Stimulated activated naive CD8-positive, alpha-beta T cell treated with anti-CD3 and anti-CD28 coated beads, Interleukin-15, Interleukin-2, amounts not matched to agents 100 ng/mL and 50 ng/mL, for 24 hours (primary cell): ENCODE data around the gene AHDC1.

ENCODE experiments used
- H3K27ac Mint-ChIP-seq: one replicate; pipeline ENCODE4 v1.8.0; 2021; ENCODE audit warnings: mild to moderate bottlenecking, mixed read lengths
- H3K27me3 Mint-ChIP-seq: one replicate; pipeline ENCODE4 v1.8.0; 2021; ENCODE audit warnings: mixed read lengths
- H3K36me3 Mint-ChIP-seq: one replicate; pipeline ENCODE4 v1.8.0; 2021; ENCODE audit warnings: low read depth, mixed read lengths
- H3K4me1 Mint-ChIP-seq: one replicate; pipeline ENCODE4 v1.8.0; 2021; ENCODE audit warnings: low read depth, mixed read lengths
- H3K4me3 Mint-ChIP-seq: one replicate; pipeline ENCODE4 v1.8.0; 2021; ENCODE audit warnings: mild to moderate bottlenecking, mixed read lengths
- H3K9me3 Mint-ChIP-seq: one replicate; pipeline ENCODE4 v1.8.0; 2021; ENCODE audit warnings: mixed read lengths

Gene AHDC1

GRCh38 chr1:27572679-27573426 lies 31.1 kb downstream of the AHDC1 start:
- no peak overlapping the region for H3K4me3 Mint-ChIP-seq

GRCh38 chr1:27572019-27572678 lies 31.8 kb downstream of the AHDC1 start:
- Mint-ChIP-seq H3K4me3 (no peak overlapping the region), H3K27me3 (no peaks in the 10 kb centered on the region), H3K4me1 (peaks cover 35% of the 10 kb centered on the region), H3K27ac (no peak overlapping the region), H3K36me3 (no peaks in the 10 kb centered on the region), H3K9me3 (no peaks in the 10 kb centered on the region)

More at GRCh38 chr1:27572679-27573426, 31.1 kb downstream of the AHDC1 start:
- Mint-ChIP-seq H3K4me1 (peaks cover 32% of the 10 kb centered on the region), H3K36me3 (no peaks in the 10 kb centered on the region), H3K27ac (no peak overlapping the region), H3K9me3 (no peaks in the 10 kb centered on the region), H3K27me3 (no peaks in the 10 kb centered on the region)

- Mint-ChIP-seq H3K9me3 (no peaks in the 10 kb centered on the region), H3K36me3 (no peaks in the 10 kb centered on the region), H3K27ac (no peak overlapping the region), H3K4me1 (peaks cover 35% of the 10 kb centered on the region), H3K27me3 (no peaks in the 10 kb centered on the region), H3K4me3 (no peak overlapping the region)
These were observed 32.4 kb downstream of the AHDC1 start for GRCh38 chr1:27571439-27572018.

GRCh38 chr1:27570784-27571183 lies 33.2 kb downstream of the AHDC1 start:
- no peaks in the 10 kb centered on the region for H3K36me3 Mint-ChIP-seq
- peaks cover 30% of the 10 kb centered on the region for H3K4me1 Mint-ChIP-seq
- no peak overlapping the region for H3K4me3 Mint-ChIP-seq
- no peaks in the 10 kb centered on the region for H3K9me3 Mint-ChIP-seq
- no peaks in the 10 kb centered on the region for H3K27me3 Mint-ChIP-seq
- H3K27ac Mint-ChIP-seq = no peak overlapping the region

- H3K4me1 Mint-ChIP-seq = peaks cover 30% of the 10 kb centered on the region
- no peaks in the 10 kb centered on the region for H3K9me3 Mint-ChIP-seq
- no peaks in the 10 kb centered on the region for H3K27me3 Mint-ChIP-seq
- no peaks in the 10 kb centered on the region for H3K36me3 Mint-ChIP-seq
- no peak overlapping the region for H3K4me3 Mint-ChIP-seq
- H3K27ac Mint-ChIP-seq = peak overlapping the region; percentile 21
These were observed 33.6 kb downstream of the AHDC1 start for GRCh38 chr1:27570356-27570755.

- Mint-ChIP-seq H3K9me3 (no peaks in the 10 kb centered on the region), H3K4me3 (no peak overlapping the region), H3K36me3 (no peaks in the 10 kb centered on the region), H3K4me1 (peaks cover 30% of the 10 kb centered on the region), H3K27me3 (no peaks in the 10 kb centered on the region), H3K27ac (no peak overlapping the region)
These were observed 34.2 kb downstream of the AHDC1 start for GRCh38 chr1:27569506-27570291.

- Mint-ChIP-seq H3K4me1 (peaks cover 27% of the 10 kb centered on the region), H3K27me3 (no peaks in the 10 kb centered on the region), H3K4me3 (peak overlapping the region; percentile 72), H3K9me3 (no peaks in the 10 kb centered on the region), H3K36me3 (no peaks in the 10 kb centered on the region), H3K27ac (no peak overlapping the region)
These were observed 34.9 kb downstream of the AHDC1 start for GRCh38 chr1:27569088-27569460.

- no peak overlapping the region for H3K27ac Mint-ChIP-seq
- H3K27me3 Mint-ChIP-seq = no peaks in the 10 kb centered on the region
- H3K36me3 Mint-ChIP-seq = no peaks in the 10 kb centered on the region
- H3K4me3 Mint-ChIP-seq = peak overlapping the region; percentile 72
- H3K4me1 Mint-ChIP-seq = peaks cover 26% of the 10 kb centered on the region
- H3K9me3 Mint-ChIP-seq = no peaks in the 10 kb centered on the region
These were observed 35.5 kb downstream of the AHDC1 start for GRCh38 chr1:27568300-27569087.

GRCh38 chr1:27567971-27568299 lies 36.0 kb downstream of the AHDC1 start:
- peak overlapping the region; percentile 52 for H3K4me3 Mint-ChIP-seq
- no peak overlapping the region for H3K27ac Mint-ChIP-seq
- no peaks in the 10 kb centered on the region for H3K9me3 Mint-ChIP-seq
- no peaks in the 10 kb centered on the region for H3K27me3 Mint-ChIP-seq
- H3K4me1 Mint-ChIP-seq = peaks cover 31% of the 10 kb centered on the region
- no peaks in the 10 kb centered on the region for H3K36me3 Mint-ChIP-seq

- Mint-ChIP-seq H3K27me3 (no peaks in the 10 kb centered on the region), H3K4me1 (peaks cover 32% of the 10 kb centered on the region), H3K4me3 (no peak overlapping the region), H3K9me3 (no peaks in the 10 kb centered on the region), H3K36me3 (no peaks in the 10 kb centered on the region), H3K27ac (no peak overlapping the region)
These were observed 36.8 kb downstream of the AHDC1 start for GRCh38 chr1:27567146-27567526.

GRCh38 chr1:27566462-27567145 lies 37.3 kb downstream of the AHDC1 start:
- H3K27ac Mint-ChIP-seq = no peak overlapping the region

GRCh38 chr1:27564710-27565649 lies 39.0 kb downstream of the AHDC1 start:
- Mint-ChIP-seq H3K4me1 (peaks cover 28% of the 10 kb centered on the region), H3K36me3 (no peaks in the 10 kb centered on the region), H3K9me3 (no peaks in the 10 kb centered on the region), H3K27me3 (no peaks in the 10 kb centered on the region), H3K27ac (no peak overlapping the region), H3K4me3 (no peak overlapping the region)

More at GRCh38 chr1:27566462-27567145, 37.3 kb downstream of the AHDC1 start:
- no peaks in the 10 kb centered on the region for H3K36me3 Mint-ChIP-seq
- H3K9me3 Mint-ChIP-seq = no peaks in the 10 kb centered on the region
- H3K4me1 Mint-ChIP-seq = peaks cover 28% of the 10 kb centered on the region
- no peaks in the 10 kb centered on the region for H3K27me3 Mint-ChIP-seq
- H3K4me3 Mint-ChIP-seq = no peak overlapping the region
